ENCODE data around the gene BUD13. TPM values are rescaled to one million over a fixed set of nuclear protein-coding genes. Genes with fewer than 3 reads are reported as not detected.
"Not testable (repeated sequence)": the region's sequence is repeated elsewhere in the genome, so short reads cannot be mapped to it uniquely, and the experiment has no call there.

BUD13 gene
- total RNA-seq, 2 experiments from 2014 or later = 35.0 to 37.7 TPM

DNA sequence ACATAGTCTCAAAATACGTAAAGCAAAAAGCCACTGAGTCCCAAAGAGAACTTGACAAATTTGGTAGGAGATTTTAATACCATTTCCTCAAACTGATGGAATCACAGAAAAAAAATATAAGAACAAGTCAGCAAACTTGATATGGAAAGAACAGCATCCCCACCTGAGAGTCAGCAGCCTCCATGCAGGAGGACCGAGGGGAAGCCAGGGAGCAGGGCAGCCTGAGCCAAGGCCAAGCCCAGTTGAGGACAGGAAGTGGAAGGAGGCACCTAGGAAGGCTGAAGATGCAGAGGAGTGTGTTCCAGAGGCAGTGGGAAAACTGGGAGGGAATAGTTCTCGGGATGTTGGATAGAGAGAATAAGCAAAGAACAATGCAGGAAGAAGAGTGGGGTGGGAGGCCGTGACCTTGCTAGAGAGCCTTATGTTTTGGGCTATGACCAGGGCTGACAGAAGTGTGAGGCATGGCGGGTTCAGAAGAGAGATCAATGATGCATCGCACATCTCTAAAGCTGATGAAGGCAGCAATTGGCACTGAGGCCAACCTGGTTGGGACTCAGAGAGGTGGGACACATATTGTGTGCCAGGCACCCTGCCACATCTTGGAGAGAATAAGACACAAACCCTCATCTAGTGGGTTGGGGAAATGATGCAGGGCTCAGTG is 34.9 kb upstream of the BUD13 start:
- CTCF ChIA-PET = interaction anchor here (2.6 kb wide), 1 partner anchor 17 kb away, joined by 11 read pairs; the partner anchor contains the start of gene APOA5
- no peaks in the 10 kb centered on the region for H3K27me3 Mint-ChIP-seq (ENCODE audit: low read depth)
- no peaks in the 10 kb centered on the region for H3K4me1 Mint-ChIP-seq (ENCODE audit: low read depth)
- no peak overlapping the region for H3K27ac Mint-ChIP-seq
- DNase-seq = no peak
- H3K4me3 Mint-ChIP-seq = no peak overlapping the region
- no peaks in the 10 kb centered on the region for H3K36me3 Mint-ChIP-seq (ENCODE audit: low read depth)
- intact Hi-C loops (cut with micrococcal nuclease) = no loop called here
- H3K9me3 Mint-ChIP-seq = no peaks in the 10 kb centered on the region

- intact Hi-C loops (cut with micrococcal nuclease) = no loop called here
- Mint-ChIP-seq H3K4me1 (ENCODE audit: low read depth) (no peaks in the 10 kb centered on the region), H3K4me3 (no peak overlapping the region), H3K27ac (no peak overlapping the region), H3K36me3 (ENCODE audit: low read depth) (no peaks in the 10 kb centered on the region), H3K9me3 (no peaks in the 10 kb centered on the region), H3K27me3 (ENCODE audit: low read depth) (peaks cover 2% of the 10 kb centered on the region)
- CTCF ChIA-PET = no interaction called here
- DNase-seq = no peak
Measured at GRCh38 chr11:116804001-116804400, 31.2 kb upstream of the BUD13 start.

DNA sequence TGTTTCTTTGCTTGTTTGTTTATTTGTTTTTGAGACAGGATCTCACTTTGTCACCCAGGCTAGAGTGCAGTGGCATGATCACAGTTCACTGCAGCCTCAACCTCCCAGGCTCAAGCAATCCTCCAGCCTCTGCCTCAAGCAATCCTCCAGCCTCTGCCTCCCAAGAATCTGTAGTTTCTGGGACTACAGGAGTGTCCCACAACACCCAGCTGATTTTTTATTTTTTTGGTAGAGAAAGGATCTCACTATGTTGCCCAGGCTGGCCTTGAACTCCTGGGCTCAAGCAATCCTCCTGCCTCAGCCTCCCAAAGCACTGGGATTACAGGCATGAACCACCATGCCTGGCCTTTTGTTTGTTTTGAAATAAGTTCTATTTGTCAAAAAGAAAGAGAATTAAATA is 28.9 kb upstream of the BUD13 start:
- H3K27me3 Mint-ChIP-seq (ENCODE audit: low read depth); H3K4me1 Mint-ChIP-seq (ENCODE audit: low read depth); DNase-seq; H3K4me3 Mint-ChIP-seq; intact Hi-C loops (cut with micrococcal nuclease); H3K27ac Mint-ChIP-seq; H3K9me3 Mint-ChIP-seq; H3K36me3 Mint-ChIP-seq (ENCODE audit: low read depth): not testable (repeated sequence)
- CTCF ChIA-PET = interaction anchor here (0.7 to 1.3 kb wide), 2 partner anchors 10 to 12 kb away, joined by 3 to 4 read pairs; partner anchors contain the start of gene APOA5

DNA sequence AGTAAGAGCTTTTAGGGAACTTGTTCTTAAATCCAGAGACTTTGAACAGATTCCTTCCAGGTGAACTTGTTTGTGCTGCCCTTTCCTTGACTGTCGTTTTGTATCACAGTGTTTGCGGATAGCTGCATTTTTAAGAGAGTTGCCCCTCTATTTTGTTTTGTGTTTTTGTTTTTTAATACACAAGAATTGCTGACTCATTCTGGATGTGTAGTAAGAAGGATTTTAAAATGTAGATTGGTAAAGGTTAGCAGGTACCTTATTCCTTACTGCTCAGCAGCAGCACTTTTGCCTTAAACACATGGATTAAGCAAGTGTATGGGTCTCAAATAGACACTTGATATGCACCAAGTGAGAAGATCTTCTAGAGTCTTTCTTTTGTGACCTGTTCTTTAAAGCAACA is 27.8 kb upstream of the BUD13 start:
- intact Hi-C loops (cut with micrococcal nuclease) = no loop called here
- no peak overlapping the region for H3K27ac Mint-ChIP-seq

DNA sequence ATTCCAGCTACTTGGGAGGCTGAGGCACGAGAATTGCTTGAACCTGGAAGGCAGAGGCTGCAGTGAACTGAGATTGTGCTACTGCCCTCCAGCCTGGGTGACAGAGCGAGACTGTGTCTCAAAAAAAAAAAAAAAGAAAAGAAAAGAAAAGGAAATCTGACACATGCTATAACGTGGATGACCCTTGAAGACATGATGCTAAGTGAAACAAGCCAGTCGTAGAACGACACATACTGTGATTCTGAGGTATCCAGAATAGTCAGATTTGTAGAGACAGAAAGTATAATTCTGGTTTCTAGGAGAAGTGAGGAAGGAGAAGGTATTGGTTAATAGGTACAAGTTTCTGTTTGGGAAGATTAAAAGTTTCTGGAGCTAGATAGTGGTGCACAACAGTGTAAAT is 25.6 kb upstream of the BUD13 start:
- intact Hi-C loops (cut with micrococcal nuclease) = no loop called here
- H3K27me3 Mint-ChIP-seq (ENCODE audit: low read depth) = peaks cover 2% of the 10 kb centered on the region
- CTCF ChIA-PET = interaction anchor here (2.4 kb wide), 1 partner anchor 8 kb away, joined by 10 read pairs; the partner anchor contains the start of gene APOA5
- H3K9me3 Mint-ChIP-seq = no peaks in the 10 kb centered on the region
- no peak overlapping the region for H3K4me3 Mint-ChIP-seq
- H3K27ac Mint-ChIP-seq = no peak overlapping the region
- H3K36me3 Mint-ChIP-seq (ENCODE audit: low read depth) = no peaks in the 10 kb centered on the region
- DNase-seq = no peak
- no peaks in the 10 kb centered on the region for H3K4me1 Mint-ChIP-seq (ENCODE audit: low read depth)

More for the DNA sequence above, 27.8 kb upstream of the BUD13 start:
- peaks cover 2% of the 10 kb centered on the region for H3K27me3 Mint-ChIP-seq (ENCODE audit: low read depth)
- no peaks in the 10 kb centered on the region for H3K4me1 Mint-ChIP-seq (ENCODE audit: low read depth)
- H3K36me3 Mint-ChIP-seq (ENCODE audit: low read depth) = no peaks in the 10 kb centered on the region
- CTCF ChIA-PET = interaction anchor here (0.6 to 2.4 kb wide), 2 partner anchors 10 to 303 kb away, joined by 3 to 10 read pairs; partner anchors contain the start of gene APOA5
- no peak for DNase-seq
- H3K4me3 Mint-ChIP-seq = no peak overlapping the region
- H3K9me3 Mint-ChIP-seq = no peaks in the 10 kb centered on the region

- intact Hi-C loops (cut with micrococcal nuclease) = no loop called here
- no peaks in the 10 kb centered on the region for H3K4me1 Mint-ChIP-seq (ENCODE audit: low read depth)
- no peak overlapping the region for H3K4me3 Mint-ChIP-seq
- H3K27ac Mint-ChIP-seq = no peak overlapping the region
- peaks cover 2% of the 10 kb centered on the region for H3K27me3 Mint-ChIP-seq (ENCODE audit: low read depth)
- no peaks in the 10 kb centered on the region for H3K9me3 Mint-ChIP-seq
- DNase-seq = no peak
- CTCF ChIA-PET = interaction anchor here (0.6 to 0.9 kb wide), 2 partner anchors 38 to 402 kb away, joined by 3 read pairs; no protein-coding TSS in a partner anchor
- H3K36me3 Mint-ChIP-seq (ENCODE audit: low read depth) = no peaks in the 10 kb centered on the region
Measured at GRCh38 chr11:116797816-116798215, 25.0 kb upstream of the BUD13 start.

GRCh38 chr11:116796548-116796947 is 23.8 kb upstream of the BUD13 start:
- CTCF ChIA-PET = interaction anchor here (0.5 to 1.7 kb wide), 3 partner anchors 13 to 803 kb away, joined by 3 to 5 read pairs (median 4); no protein-coding TSS in a partner anchor
- Mint-ChIP-seq H3K4me1 (ENCODE audit: low read depth) (peaks cover under 1% of the 10 kb centered on the region), H3K36me3 (ENCODE audit: low read depth) (no peaks in the 10 kb centered on the region), H3K9me3 (no peaks in the 10 kb centered on the region), H3K4me3 (no peak overlapping the region), H3K27me3 (ENCODE audit: low read depth) (peaks cover 2% of the 10 kb centered on the region), H3K27ac (no peak overlapping the region)
- intact Hi-C loops (cut with micrococcal nuclease) = no loop called here
- no peak for DNase-seq

GRCh38 chr11:116794851-116795250 is 22.1 kb upstream of the BUD13 start:
- DNase-seq = no peak
- CTCF ChIA-PET = interaction anchor here (1.7 to 10.2 kb wide), 2 partner anchors 12 to 40 kb away, joined by 5 to 134 read pairs; partner anchors contain the start of gene APOA1
- intact Hi-C loops (cut with micrococcal nuclease) = no loop called here
- no peaks in the 10 kb centered on the region for H3K9me3 Mint-ChIP-seq
- H3K27me3 Mint-ChIP-seq (ENCODE audit: low read depth) = no peaks in the 10 kb centered on the region
- H3K27ac Mint-ChIP-seq = no peak overlapping the region
- H3K4me1 Mint-ChIP-seq (ENCODE audit: low read depth) = peaks cover 7% of the 10 kb centered on the region
- H3K36me3 Mint-ChIP-seq (ENCODE audit: low read depth) = no peaks in the 10 kb centered on the region
- no peak overlapping the region for H3K4me3 Mint-ChIP-seq

- peaks cover 7% of the 10 kb centered on the region for H3K4me1 Mint-ChIP-seq (ENCODE audit: low read depth)
- no peak overlapping the region for H3K4me3 Mint-ChIP-seq
- intact Hi-C loops (cut with micrococcal nuclease) = no loop called here
- H3K9me3 Mint-ChIP-seq = no peaks in the 10 kb centered on the region
- no peak for DNase-seq
- H3K36me3 Mint-ChIP-seq (ENCODE audit: low read depth) = no peaks in the 10 kb centered on the region
- CTCF ChIA-PET = interaction anchor here (0.6 to 10.2 kb wide), 5 partner anchors 10 to 431 kb away, joined by 3 to 134 read pairs (median 8); partner anchors contain the start of gene APOA1
- no peaks in the 10 kb centered on the region for H3K27me3 Mint-ChIP-seq (ENCODE audit: low read depth)
- no peak overlapping the region for H3K27ac Mint-ChIP-seq
Measured at GRCh38 chr11:116793772-116794097, 20.9 kb upstream of the BUD13 start.

DNA sequence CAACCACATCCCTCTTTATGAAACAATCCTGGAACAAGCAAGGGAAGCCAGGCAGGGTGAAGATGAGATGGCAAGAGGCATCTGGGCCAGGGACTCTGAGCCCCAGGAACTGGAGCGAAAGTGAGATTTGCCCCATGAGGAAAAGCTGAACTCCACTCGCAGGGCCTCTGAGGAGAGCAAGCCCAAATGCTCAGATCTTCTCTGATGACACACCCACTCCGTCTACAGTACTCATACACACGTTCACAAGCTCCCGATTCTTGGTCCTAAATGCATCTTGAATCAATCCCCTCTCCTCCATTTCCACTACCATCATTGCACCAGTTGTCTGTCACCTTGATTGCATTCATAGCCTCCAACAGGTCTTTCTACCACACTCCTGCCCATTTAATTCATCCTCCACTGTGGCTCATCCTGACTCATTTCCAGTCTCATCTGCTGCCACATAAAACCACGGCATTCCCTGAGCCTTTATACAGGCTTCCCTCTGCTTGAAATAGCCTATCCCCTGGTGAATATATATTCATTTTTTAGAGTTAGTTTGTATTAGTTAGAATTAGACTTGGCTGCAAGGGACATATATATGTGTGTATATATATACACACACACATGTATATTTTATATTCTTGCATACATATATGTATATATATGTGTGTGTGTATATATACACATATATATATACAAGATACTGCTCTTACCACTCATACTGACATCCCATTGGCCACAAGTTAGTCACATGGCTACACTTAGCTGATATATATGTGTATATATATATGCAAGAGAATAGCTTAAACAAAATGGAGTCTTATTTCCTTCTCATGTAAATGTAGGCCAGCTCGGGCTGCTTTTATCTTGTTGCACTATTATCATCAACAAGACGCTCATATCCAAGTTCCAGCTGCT is 20.3 kb upstream of the BUD13 start:
- no peak for DNase-seq
- Mint-ChIP-seq H3K27ac (no peak overlapping the region), H3K36me3 (ENCODE audit: low read depth) (no peaks in the 10 kb centered on the region), H3K27me3 (ENCODE audit: low read depth) (no peaks in the 10 kb centered on the region), H3K4me1 (ENCODE audit: low read depth) (peaks cover 11% of the 10 kb centered on the region), H3K4me3 (no peak overlapping the region), H3K9me3 (no peaks in the 10 kb centered on the region)
- intact Hi-C loops (cut with micrococcal nuclease) = no loop called here
- CTCF ChIA-PET = interaction anchor here (0.6 to 10.2 kb wide), 5 partner anchors 10 to 432 kb away, joined by 3 to 134 read pairs (median 8); partner anchors contain the start of gene APOA1

DNA sequence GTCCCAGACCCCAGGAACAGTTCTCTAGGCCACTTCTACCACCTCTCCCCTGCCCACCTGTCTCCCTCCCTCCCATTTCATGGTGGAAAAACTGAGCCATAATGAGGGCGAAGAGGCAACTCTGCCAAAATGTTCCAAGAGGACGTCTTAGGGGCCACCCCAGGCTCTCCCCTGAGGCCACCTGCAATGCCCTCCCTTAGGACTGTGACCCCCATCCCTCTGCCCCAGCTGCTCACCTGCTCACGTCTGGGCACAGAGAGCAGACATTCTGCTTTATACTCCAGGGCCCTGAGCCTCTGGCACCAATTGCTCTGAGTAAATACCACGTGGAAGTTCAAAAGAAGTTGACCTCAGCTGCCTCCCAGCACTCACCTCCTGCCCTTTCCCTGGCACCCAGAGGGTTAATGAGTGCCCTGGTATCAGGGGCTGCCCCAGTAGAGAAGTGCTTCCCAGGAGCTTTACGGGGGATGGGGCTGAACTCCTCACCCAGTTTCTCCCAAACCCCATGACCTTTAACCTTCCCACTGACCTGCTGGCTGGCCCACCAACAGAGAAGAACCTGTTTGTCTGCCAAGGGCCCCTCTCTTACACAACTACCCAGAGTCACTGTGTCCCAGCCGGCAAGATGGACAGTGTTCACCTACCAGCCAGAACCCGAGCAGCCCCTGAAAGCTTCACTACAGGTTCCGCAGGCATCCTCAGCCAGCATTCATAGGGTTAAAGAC is 19.5 kb upstream of the BUD13 start:
- CTCF ChIA-PET = interaction anchor here (1.1 to 10.2 kb wide), 9 partner anchors 9 to 314 kb away, joined by 3 to 134 read pairs (median 10); partner anchors contain the start of genes APOA1, APOA4 and SIK3
- Mint-ChIP-seq H3K9me3 (no peaks in the 10 kb centered on the region), H3K27ac (no peak overlapping the region), H3K27me3 (ENCODE audit: low read depth) (no peaks in the 10 kb centered on the region), H3K36me3 (ENCODE audit: low read depth) (no peaks in the 10 kb centered on the region), H3K4me1 (ENCODE audit: low read depth) (peaks cover 11% of the 10 kb centered on the region), H3K4me3 (no peak overlapping the region)
- no peak for DNase-seq
- intact Hi-C loops (cut with micrococcal nuclease) = no loop called here

DNA sequence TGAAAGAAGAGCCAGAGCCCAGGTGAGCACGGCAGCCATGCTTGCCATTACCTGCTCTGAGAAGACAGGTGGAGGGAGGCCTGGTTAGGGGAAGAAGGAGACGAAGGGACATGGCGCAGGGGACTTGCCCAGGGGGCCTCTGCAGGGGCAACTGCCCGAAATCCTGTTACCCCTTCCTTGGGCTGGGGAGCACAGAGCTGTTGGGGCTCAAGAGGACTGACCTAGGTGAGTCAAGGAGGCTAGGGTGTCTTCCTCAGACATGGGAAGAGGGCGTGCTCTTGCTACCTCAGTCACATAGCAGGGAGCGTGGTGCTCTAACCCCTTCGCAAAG is 19.0 kb upstream of the BUD13 start, which contains the start of gene APOA5:
Gene APOA5, minus strand, starts transcription at position 67 of the 331 bp plus-strand sequence. Its CDS starts 19 bp downstream, at position 48.
- peaks cover 5% of the 10 kb centered on the region for H3K36me3 Mint-ChIP-seq (ENCODE audit: low read depth)
- peaks cover 16% of the 10 kb centered on the region for H3K4me1 Mint-ChIP-seq (ENCODE audit: low read depth)
- no peak within 1 kb of the TSS for H3K27ac Mint-ChIP-seq
- DNase-seq = no peak
- CTCF ChIA-PET = interaction anchor here (0.6 to 10.2 kb wide), 30 partner anchors 8 to 388 kb away, joined by 3 to 134 read pairs (median 5); partner anchors contain the start of genes APOA1, APOA4 and SIK3
- H3K27me3 Mint-ChIP-seq (ENCODE audit: low read depth) = no peaks in the 10 kb centered on the region
- intact Hi-C loops (cut with micrococcal nuclease) = loop anchor here (1.0 kb wide), 2 partner anchors 45 to 315 kb away; no protein-coding TSS in a partner anchor
- H3K4me3 Mint-ChIP-seq = no peak within 1 kb of the TSS
- H3K9me3 Mint-ChIP-seq = no peaks in the 10 kb centered on the region
